SU-DHL-6 (cell line): ENCODE results near the gene SCLY.

ENCODE experiments used
- CTCF ChIP-seq: fragments of 200-600 bp; sonication (generic); IDR thresholded peaks from one replicate; pipeline ENCODE4 v1.5.1; 2017; ENCODE audit warnings: antibody characterized with exemption, mild to moderate bottlenecking, low read length, moderate library complexity; ENCODE audit not compliant: insufficient read depth, poor library complexity, severe bottlenecking
- EZH2phosphoT487 ChIP-seq: fragments of 200-600 bp; sonication (generic), shearing (Covaris generic); conservative IDR thresholded peaks from 2 replicates; pipeline ENCODE4 v1.6.1; 2018; ENCODE audit warnings: mild to moderate bottlenecking, antibody characterized with exemption, low read length, moderate library complexity, mixed read lengths

- TF ChIP-seq CTCF: peak; percentile 14
- no peak for TF ChIP-seq EZH2phosphoT487
Measured at GRCh38 chr2:238015705-238016104, 45.1 kb upstream of the SCLY start.
